Peyer's patch (tissue), 4 donors: ENCODE results near the gene SLC18A3.

Experiments
- CTCF ChIP-seq, 6 experiments: fragments of 450-650 bp in 4 of 6; fragments of 200-600 bp in 2 of 6; sonication (generic) in 1 of 6; IDR thresholded peaks; one replicate each; pipeline ENCODE4 v1.5.1; 2017 to 2019; ENCODE audit warnings: antibody characterized with exemption in 6 of 6, mild to moderate bottlenecking in 3 of 6, moderate library complexity in 1 of 6
- POLR2A ChIP-seq, 2 donors: fragments of 450-650 bp; IDR thresholded peaks; one replicate each; pipeline ENCODE4 v1.5.1; 2017; ENCODE audit warnings: antibody characterized with exemption in 2 of 2, mild to moderate bottlenecking in 2 of 2, moderate library complexity in 2 of 2

- no peak for TF ChIP-seq CTCF (IDR thresholded peaks at IDR 0.05)
- TF ChIP-seq POLR2A (IDR thresholded peaks at IDR 0.05), result no peak
These were observed 612 bp upstream of the SLC18A3 start for GRCh38 chr10:49609283-49610113.
